Calu3 (cell line): ENCODE measurements around the gene PRSS38. TPM values are rescaled to one million over a fixed set of nuclear protein-coding genes. Genes with fewer than 3 reads are reported as not detected.

Experiments used
- BruUV-seq: library from RNA; stranded (reverse); fragments of 400-500 nt; replicated peaks from 2 replicates; lab custom pipeline; 2021; lab: Mats Ljungman, UMichigan
- CTCF ChIA-PET: fragments of 300-600 bp; sonication (Branson Sonifier 250); formaldehyde crosslinking; loops from one replicate; lab custom pipeline; 2022; ENCODE audit warnings: antibody characterized with exemption; lab: Charles Lee
- DNase-seq: peaks from one replicate; pipeline ENCODE4 v3.0.0; 2022
- H3K27ac Mint-ChIP-seq: one replicate; pipeline ENCODE4 v1.8.0; 2022; ENCODE audit warnings: mixed read lengths; ENCODE audit not compliant: unreplicated experiment
- H3K27me3 Mint-ChIP-seq: one replicate; pipeline ENCODE4 v1.8.0; 2022; ENCODE audit warnings: mixed read lengths; ENCODE audit not compliant: unreplicated experiment
- H3K36me3 Mint-ChIP-seq: one replicate; pipeline ENCODE4 v1.8.0; 2022; ENCODE audit warnings: mild to moderate bottlenecking, moderate library complexity, mixed read lengths; ENCODE audit not compliant: insufficient read depth, unreplicated experiment
- H3K4me1 Mint-ChIP-seq: one replicate; pipeline ENCODE4 v1.8.0; 2022; ENCODE audit warnings: mild to moderate bottlenecking, low read depth, mixed read lengths; ENCODE audit not compliant: unreplicated experiment
- H3K4me3 Mint-ChIP-seq: one replicate; pipeline ENCODE4 v1.8.0; 2022; ENCODE audit warnings: mild to moderate bottlenecking, low read depth, moderate library complexity, mixed read lengths; ENCODE audit not compliant: unreplicated experiment
- H3K9me3 Mint-ChIP-seq: one replicate; pipeline ENCODE4 v1.8.0; 2022; ENCODE audit warnings: low read depth, mixed read lengths; ENCODE audit not compliant: unreplicated experiment
- CTCF ChIP-seq: fragments of 200-600 bp; IDR thresholded peaks from one replicate; pipeline ENCODE4 v1.8.0; 2022; ENCODE audit warnings: antibody characterized with exemption; ENCODE audit not compliant: unreplicated experiment
- intact Hi-C: fragments of 100-400 bp; cut with micrococcal nuclease; formaldehyde crosslinking; loops from one replicate; pipeline ENCODE4 v1.10.0; 2022; ENCODE audit not compliant: unreplicated experiment
- total RNA-seq: library from RNA; stranded (reverse); gene quantifications from 2 replicates; pipeline ENCODE4 v1.2.3, GENCODE V29; 2022

PRSS38 gene
- total RNA-seq, 1 experiment from 2014 or later, result not detected

- peaks cover 22% of the 10 kb centered on the region for H3K27me3 Mint-ChIP-seq
- H3K4me1 Mint-ChIP-seq, result peaks cover 14% of the 10 kb centered on the region
- H3K9me3 Mint-ChIP-seq, result no peaks in the 10 kb centered on the region
- CTCF ChIA-PET, result no interaction called here
- intact Hi-C loops, result no loop called here
- no peak overlapping the region for H3K27ac Mint-ChIP-seq
- no TSS peak for BruUV-seq
- H3K4me3 Mint-ChIP-seq, result no peak overlapping the region
- DNase-seq, result no peak
- H3K36me3 Mint-ChIP-seq, result peaks cover 26% of the 10 kb centered on the region
- no peak for TF ChIP-seq CTCF
Measured at GRCh38 chr1:227790868-227791267, 24.6 kb upstream of the PRSS38 start.

- H3K36me3 Mint-ChIP-seq, result peaks cover 20% of the 10 kb centered on the region
- TF ChIP-seq CTCF, result no peak
- intact Hi-C loops, result no loop called here
- no peaks in the 10 kb centered on the region for H3K9me3 Mint-ChIP-seq
- CTCF ChIA-PET, result no interaction called here
- peaks cover 10% of the 10 kb centered on the region for H3K4me1 Mint-ChIP-seq
- no peak overlapping the region for H3K4me3 Mint-ChIP-seq
- H3K27me3 Mint-ChIP-seq, result peaks cover 18% of the 10 kb centered on the region
- no peak overlapping the region for H3K27ac Mint-ChIP-seq
- no TSS peak for BruUV-seq
- no peak for DNase-seq
Measured at GRCh38 chr1:227791425-227792143, 23.9 kb upstream of the PRSS38 start.

- H3K27me3 Mint-ChIP-seq, result peaks cover 22% of the 10 kb centered on the region
- no peak overlapping the region for H3K4me3 Mint-ChIP-seq
- intact Hi-C loops, result no loop called here
- H3K4me1 Mint-ChIP-seq, result peaks cover under 1% of the 10 kb centered on the region
- TF ChIP-seq CTCF, result no peak
- peaks cover 12% of the 10 kb centered on the region for H3K36me3 Mint-ChIP-seq
- BruUV-seq, result no TSS peak
- no peak overlapping the region for H3K27ac Mint-ChIP-seq
- no peak for DNase-seq
- no peaks in the 10 kb centered on the region for H3K9me3 Mint-ChIP-seq
- CTCF ChIA-PET, result no interaction called here
Measured at GRCh38 chr1:227792216-227793078, 23.0 kb upstream of the PRSS38 start.

GRCh38 chr1:227793079-227793947 lies 22.2 kb upstream of the PRSS38 start:
- no peak for TF ChIP-seq CTCF
- no peak overlapping the region for H3K4me3 Mint-ChIP-seq
- no peaks in the 10 kb centered on the region for H3K4me1 Mint-ChIP-seq
- no TSS peak for BruUV-seq
- DNase-seq, result no peak
- H3K36me3 Mint-ChIP-seq, result peaks cover 3% of the 10 kb centered on the region
- no peaks in the 10 kb centered on the region for H3K9me3 Mint-ChIP-seq
- intact Hi-C loops, result no loop called here
- H3K27me3 Mint-ChIP-seq, result peaks cover 30% of the 10 kb centered on the region
- CTCF ChIA-PET, result interaction anchor here (0.9 kb wide), 1 partner anchor 155 kb away, joined by 3 read pairs; no protein-coding TSS in a partner anchor
- no peak overlapping the region for H3K27ac Mint-ChIP-seq
